ENCODE measurements around the gene ESR1.

DNA sequence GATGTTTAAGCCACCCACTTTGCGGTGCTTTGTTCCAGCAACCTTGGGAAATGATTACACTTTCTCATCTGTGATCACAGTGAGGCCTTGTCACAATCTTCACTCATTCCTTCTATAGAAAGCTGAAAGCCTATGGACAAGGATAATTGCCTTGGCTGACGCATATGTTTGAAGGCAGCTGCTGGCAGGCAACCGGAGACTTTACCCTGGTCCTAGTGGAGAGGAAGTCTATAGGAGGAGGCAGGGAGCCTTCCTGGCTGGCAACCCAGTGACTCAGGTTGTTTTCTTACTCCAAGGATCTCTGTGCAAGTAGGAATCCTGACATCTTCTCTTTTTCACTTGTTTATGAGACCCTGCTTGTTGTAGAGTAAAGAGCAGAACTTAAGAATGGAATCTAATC, 34.1 kb upstream of the ESR1 start:
- TF ChIP-seq, protein P1, sequence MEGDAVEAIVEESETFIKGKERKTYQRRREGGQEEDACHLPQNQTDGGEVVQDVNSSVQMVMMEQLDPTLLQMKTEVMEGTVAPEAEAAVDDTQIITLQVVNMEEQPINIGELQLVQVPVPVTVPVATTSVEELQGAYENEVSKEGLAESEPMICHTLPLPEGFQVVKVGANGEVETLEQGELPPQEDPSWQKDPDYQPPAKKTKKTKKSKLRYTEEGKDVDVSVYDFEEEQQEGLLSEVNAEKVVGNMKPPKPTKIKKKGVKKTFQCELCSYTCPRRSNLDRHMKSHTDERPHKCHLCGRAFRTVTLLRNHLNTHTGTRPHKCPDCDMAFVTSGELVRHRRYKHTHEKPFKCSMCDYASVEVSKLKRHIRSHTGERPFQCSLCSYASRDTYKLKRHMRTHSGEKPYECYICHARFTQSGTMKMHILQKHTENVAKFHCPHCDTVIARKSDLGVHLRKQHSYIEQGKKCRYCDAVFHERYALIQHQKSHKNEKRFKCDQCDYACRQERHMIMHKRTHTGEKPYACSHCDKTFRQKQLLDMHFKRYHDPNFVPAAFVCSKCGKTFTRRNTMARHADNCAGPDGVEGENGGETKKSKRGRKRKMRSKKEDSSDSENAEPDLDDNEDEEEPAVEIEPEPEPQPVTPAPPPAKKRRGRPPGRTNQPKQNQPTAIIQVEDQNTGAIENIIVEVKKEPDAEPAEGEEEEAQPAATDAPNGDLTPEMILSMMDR (IDR thresholded peaks at IDR 0.05; ENCODE audit: insufficient read depth, low read depth, low read length), result no peak
- no peak for TF ChIP-seq EZH2 (IDR thresholded peaks at IDR 0.05; ENCODE audit: insufficient read depth, low read length)
